Measurements from ENCODE around the gene ZNF296.

DNA sequence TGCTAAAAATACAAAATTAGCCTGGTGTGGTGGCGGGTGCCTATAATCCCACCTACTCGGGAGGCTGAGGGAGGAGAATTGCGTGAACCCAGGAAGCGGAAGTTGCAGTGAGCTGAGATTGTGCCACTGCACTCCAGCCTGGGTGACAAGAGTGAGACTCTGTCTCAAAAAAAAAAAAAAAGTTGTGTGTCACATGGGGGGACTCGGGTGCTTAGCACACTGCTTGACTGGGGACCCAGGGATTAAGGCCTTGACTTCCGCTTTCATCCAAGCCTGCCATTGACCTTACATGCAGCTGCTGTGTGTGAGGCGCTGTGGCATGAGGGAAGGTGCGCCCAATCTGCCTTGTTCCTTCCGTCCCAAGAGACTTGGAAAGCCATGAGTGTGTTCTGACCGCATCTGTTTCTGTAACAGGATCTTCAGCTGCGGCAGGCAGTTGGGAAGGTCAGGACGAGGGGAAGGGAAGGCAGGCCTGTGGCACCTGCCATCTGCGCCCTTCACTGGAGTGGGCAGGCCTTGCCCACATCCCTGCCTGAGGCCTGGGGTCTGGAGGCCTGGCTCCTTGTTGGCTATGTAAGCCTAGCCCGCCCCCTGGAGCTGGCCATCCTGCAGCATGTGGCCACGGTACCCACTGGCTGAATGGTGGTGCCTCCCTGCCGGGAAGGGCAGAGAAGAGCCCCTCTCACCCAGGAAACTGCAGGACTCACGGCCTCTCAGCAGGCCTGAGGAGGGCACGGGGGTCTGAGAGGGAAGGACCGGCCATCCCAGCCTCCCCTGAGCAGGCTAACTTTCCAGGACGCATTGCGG is 39.7 kb upstream of the ZNF296 start:
- TF ChIP-seq POLR2A (IDR thresholded peaks at IDR 0.05) = no peak
- TF ChIP-seq, protein P1, sequence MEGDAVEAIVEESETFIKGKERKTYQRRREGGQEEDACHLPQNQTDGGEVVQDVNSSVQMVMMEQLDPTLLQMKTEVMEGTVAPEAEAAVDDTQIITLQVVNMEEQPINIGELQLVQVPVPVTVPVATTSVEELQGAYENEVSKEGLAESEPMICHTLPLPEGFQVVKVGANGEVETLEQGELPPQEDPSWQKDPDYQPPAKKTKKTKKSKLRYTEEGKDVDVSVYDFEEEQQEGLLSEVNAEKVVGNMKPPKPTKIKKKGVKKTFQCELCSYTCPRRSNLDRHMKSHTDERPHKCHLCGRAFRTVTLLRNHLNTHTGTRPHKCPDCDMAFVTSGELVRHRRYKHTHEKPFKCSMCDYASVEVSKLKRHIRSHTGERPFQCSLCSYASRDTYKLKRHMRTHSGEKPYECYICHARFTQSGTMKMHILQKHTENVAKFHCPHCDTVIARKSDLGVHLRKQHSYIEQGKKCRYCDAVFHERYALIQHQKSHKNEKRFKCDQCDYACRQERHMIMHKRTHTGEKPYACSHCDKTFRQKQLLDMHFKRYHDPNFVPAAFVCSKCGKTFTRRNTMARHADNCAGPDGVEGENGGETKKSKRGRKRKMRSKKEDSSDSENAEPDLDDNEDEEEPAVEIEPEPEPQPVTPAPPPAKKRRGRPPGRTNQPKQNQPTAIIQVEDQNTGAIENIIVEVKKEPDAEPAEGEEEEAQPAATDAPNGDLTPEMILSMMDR (IDR thresholded peaks at IDR 0.05) = no peak
